Central memory CD4-positive, alpha-beta T cell (primary cell): Measurements from ENCODE around the gene NXT1.
"Not testable (repeated sequence)": the region's sequence is repeated elsewhere in the genome, so short reads cannot be mapped to it uniquely, and the experiment has no call there.

ENCODE experiments used
- DNase-seq: peaks from one replicate; pipeline ENCODE4 v3.0.0; 2022
- total RNA-seq, 3 experiments: gene quantifications; one replicate each; lab custom pipeline; 2026; lab: John Stamatoyannopoulos, UW

Gene NXT1
- total RNA-seq = 23.0 to 51.5 (median 37.8) reads per million in 3 experiments

DNA sequence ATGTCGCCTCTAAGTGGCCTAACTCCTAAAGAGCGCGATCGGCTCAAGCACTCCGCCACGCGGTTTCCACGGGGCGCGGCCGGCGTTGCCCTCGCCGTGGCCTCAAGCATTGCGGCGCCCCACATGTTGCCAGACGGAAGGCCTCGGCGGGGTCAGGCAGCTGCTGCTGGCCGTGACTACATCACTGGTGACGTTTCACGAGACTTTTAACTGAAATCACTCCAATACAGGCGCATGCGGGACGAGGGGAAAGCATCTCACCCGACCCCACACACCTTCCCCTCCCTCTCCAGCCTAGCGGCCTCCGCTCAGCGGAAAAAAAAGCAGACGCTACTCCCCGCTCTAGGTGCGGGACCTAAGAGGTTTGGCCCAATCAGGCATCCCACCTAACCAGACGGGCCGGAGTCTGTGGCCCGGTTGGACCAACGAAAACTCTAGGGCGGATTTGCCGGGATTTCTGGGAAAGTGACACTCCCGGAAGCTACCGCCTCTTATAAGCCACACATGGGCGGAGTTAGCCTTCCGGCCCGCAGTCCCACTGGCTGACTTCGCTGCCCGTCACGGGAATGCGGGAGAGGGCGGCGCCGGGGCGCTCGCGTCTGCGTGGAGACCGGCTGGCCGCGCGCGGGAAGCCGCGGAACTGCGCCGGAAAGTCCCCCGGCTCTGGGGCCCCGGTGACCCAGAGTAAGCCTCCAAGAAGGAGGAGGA is at the start of gene NXT1:
Gene NXT1 (plus strand): TSS at position 596 of the 708 bp plus-strand sequence. CDS start 3,251 bp downstream, outside the sequence.
- DNase-seq = peak; percentile 96

DNA sequence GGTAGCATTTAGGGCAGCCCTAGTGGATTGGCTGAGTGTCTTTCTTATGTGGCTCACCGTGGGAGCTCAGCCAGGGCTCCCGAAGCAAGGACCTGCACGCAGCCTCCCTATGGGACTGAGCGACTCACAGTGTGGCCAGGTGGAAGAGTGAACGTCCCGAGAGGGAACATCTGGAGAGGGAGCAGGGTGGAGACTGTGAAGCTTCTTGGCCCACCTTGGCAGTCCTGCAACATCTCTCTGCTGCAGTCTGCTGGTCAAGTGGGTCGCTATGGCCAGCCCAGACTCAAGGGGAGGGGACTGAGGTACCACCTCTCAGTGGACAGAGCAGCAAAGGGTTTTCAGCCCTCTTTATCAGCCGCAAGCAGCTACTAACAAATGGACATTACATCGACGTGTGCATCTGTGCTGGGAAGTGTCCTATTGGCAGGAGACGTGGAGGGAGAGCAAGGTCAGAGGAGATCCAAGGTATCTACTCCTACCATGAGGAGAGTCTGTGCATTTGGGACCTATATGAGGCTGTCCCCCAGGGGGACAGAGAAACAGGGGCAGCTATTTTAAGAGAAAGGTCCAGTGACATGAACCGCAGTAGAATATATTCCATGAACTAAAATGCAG is 49.0 kb upstream of the NXT1 start:
- no peak for DNase-seq

- no peak for DNase-seq
Measured at GRCh38 chr20:23302386-23302785, 48.2 kb upstream of the NXT1 start.

GRCh38 chr20:23302801-23303200 is 47.8 kb upstream of the NXT1 start:
- DNase-seq = no peak

DNA sequence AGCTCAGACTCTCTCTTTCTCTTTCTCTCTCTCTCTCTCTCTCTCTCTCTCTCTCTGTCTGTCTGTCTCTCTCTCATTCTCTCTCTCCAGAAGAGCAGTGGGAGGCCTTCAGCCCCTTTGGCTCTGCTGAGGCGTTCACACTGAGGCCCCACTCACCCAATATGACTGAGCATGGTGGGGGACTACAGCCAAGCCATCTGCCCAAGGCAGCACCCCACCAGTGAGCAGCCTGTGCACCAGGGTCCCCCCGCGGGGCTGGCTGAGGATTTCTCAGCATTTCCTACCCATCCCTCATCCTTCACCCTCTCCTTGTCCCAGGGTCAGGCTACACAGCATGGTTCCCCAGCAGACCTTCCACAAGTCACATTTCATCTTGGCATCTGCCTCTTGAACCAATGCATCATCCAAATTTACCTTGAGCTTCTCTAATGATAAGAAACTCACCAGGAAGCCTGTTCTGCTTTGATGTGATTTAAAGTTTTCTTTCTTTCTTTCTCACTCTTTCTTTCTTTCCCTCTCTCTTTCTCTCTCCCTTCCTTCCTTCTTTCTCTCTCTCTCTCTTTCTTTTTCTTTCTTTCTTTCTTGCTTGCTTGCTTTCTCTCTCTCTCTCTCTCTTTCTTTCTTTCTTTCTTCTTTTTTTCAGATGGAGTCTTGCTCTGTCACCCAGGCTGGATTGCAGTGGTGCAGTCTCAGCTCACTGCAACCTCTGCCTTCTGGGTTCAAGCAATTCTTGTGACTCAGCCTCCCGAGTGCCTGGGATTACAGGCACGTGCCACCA is 47.1 kb upstream of the NXT1 start:
- DNase-seq = no peak

- no peak for DNase-seq
Measured at GRCh38 chr20:23304616-23305015, 46.0 kb upstream of the NXT1 start.

DNA sequence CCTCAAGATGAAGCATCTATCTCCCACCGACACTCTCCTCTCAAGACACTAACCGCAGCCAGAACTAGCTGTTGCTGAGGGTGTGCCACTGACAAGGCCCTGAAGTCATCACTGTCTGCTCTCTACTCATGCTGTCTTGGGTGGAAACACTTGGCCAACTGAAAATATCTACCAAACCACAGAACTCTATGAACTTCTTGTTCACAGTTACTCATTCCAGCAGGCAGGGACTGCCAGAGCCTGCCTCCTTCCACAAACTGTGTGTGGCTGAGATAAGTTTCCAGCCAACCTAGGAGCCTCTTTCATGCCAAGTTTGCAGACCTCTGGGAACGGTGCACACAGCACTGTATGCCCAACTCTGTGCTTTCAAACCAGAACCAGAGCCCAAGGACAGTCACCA is 45.5 kb upstream of the NXT1 start:
- no peak for DNase-seq

- DNase-seq = not testable (repeated sequence)
Measured at GRCh38 chr20:23307393-23307792, 43.2 kb upstream of the NXT1 start.

- no peak for DNase-seq
Measured at GRCh38 chr20:23308024-23308423, 42.6 kb upstream of the NXT1 start.

DNA sequence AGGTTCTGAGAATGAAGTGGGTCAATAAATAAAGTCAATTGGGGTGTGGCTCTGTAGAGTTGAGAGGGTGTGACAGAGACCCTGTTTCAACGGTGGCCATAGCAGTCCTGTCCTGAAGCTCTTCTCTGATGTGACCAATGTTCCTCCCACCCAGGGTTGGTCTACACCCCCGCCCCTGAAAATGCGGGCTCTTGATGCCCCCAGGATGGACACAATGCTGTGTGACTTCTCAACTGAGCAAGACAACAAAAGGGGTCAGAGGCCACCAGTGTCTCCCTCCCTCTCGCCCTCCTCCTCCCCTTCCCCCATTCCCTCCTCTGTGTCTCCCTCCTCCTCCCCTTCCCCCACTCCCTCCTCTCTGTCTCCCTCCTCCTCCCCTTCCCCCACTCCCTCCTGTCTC is 41.7 kb upstream of the NXT1 start:
- DNase-seq = no peak

DNA sequence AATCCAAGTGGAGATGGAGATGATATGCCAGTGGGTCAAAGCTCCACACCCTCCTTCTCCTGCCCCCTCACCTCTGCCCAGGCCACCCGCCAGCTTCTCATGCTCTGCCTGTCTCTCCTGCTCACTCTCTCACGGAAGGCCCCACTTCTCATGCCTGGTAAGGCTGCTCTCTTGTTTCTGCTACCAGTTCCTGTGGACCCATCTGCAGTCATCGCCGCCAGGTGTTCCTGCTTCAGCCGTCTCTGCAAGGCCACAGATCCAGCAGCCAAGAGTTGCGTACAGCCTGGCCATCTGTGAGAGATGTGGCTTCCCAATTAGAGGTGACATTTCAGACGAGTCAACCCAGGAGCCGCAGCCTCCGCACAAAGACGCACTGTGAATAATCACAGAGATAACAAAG is 40.8 kb upstream of the NXT1 start:
- no peak for DNase-seq

DNA sequence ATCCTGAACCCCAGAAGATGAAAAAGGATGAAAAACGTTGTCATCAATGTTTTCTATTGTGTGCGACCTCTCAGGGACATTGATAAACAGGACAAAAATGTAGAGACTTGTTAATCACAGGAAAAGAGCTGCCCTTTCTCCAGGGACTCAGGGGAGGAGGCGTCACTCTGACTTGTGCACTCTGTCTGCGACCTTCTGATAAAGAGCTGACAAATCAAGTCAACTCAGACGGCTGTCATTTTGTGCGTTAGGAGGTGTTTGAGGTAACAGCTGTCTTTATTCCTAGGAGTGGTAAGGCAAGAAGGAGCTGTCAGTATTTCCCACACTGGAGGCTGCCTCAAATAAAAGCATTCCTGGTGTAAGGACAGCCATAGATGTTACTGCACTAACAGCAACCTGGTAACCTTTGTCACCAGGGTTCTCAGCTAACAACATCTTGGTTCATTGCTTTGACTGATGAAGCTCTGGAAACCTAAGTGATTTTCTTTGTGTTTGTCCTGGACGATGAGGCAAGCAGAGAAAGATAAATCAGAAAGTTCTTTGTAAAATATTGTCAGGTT is 38.6 kb upstream of the NXT1 start:
- DNase-seq = no peak

- DNase-seq = no peak
Measured at GRCh38 chr20:23313271-23313670, 37.3 kb upstream of the NXT1 start.

- DNase-seq = no peak
Measured at GRCh38 chr20:23314699-23315098, 35.9 kb upstream of the NXT1 start.

DNA sequence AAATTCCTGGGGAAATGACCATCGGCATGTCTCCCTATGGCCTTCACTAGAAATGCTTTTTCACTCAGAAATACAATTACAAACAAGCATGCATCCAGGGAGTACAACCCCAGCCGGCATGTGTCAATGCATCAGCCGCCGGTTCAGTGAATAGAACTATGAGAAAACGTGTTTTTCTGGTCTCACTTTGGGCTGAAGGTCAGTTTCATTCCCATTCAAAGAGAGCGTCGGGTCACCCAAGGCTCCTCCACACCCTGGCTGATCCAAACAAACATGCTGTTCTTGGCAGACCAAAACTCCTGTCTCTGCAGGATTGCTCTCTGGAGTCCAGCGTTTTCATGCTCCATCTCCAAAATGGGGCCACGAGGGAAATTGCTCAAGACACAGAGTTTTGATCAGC is 35.5 kb upstream of the NXT1 start:
- no peak for DNase-seq

- no peak for DNase-seq
Measured at GRCh38 chr20:23316626-23317025, 34.0 kb upstream of the NXT1 start.

DNA sequence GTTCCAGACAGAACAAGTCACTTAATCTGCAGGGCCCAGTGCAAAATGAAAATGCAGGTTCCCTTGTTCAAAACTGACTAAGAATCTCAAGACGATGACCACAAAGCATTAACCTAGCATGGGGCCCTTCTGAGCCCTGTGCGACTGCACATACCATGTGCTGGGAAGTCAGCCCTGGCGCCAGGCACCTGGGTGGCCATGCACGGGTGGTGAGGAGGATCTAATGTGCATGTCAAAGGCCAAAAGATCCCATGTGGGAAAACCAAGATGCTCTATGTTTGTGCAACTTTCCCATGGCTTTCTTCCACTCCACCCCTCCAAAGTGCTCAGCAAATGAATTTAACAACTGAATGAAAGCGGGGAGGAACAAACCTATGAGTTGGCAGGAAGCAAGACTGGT is 33.5 kb upstream of the NXT1 start:
- no peak for DNase-seq

DNA sequence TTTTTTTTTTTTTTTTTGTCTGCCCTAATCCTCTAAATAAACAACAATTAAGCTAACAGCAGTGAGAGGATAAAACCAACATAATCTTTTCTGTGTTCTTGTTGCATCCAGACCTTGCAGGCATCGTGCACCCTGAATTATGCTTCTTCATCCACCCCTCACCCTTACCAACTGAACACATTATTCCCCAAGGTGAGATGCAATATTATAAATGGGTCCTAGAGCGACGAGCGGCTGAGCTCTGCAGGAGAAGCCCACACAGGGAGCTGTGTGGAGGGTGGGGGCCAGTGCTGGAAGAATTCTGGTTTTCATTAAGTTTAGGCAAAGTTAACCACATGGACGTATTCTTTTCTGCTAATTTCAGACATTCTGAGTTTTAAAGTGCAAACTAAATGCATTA is 32.2 kb upstream of the NXT1 start:
- no peak for DNase-seq

DNA sequence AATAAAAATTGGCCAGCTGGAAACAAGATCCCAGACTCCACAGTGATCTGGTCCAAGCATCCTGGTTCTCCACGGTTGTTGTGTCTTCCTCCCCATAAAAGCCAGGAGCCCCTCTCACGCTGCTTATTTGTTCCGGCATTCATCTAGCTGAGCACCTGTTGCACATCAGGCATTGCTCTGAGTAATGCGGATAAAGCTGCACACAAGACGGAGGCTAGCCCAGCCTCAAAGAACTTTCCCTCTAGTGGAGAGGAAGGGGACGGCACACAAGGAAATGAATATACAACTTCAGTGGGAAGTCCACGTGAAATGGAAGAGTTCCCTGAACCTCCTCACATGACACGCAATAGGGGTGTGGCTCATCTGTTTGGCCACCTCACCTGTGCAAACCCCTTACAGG is 30.3 kb upstream of the NXT1 start:
- DNase-seq = no peak

- no peak for DNase-seq
Measured at GRCh38 chr20:23325107-23325506, 25.5 kb upstream of the NXT1 start.

GRCh38 chr20:23326774-23327173 is 23.8 kb upstream of the NXT1 start:
- no peak for DNase-seq

GRCh38 chr20:23327617-23328333 is 22.8 kb upstream of the NXT1 start:
- no peak for DNase-seq
